Astrocyte (in vitro differentiated cells and primary cell): ENCODE measurements around the gene LIMS2. TPM values are rescaled to one million over a fixed set of nuclear protein-coding genes. Genes with fewer than 3 reads are reported as not detected.

ENCODE experiments used
- DNase-seq: peaks from one replicate; pipeline ENCODE4 v3.0.0-alpha.2; 2010; ENCODE audit warnings: low read depth
- FAIRE-seq: peaks from 2 replicates; lab custom pipeline; 2011; peaks lifted over from hg19 to GRCh38; lab: Jason Lieb, UNC
- H2AFZ ChIP-seq: 2 replicates; pipeline ENCODE4 v1.6.0; 2012; ENCODE audit warnings: low read depth, low read length, inconsistent platforms
- H3K27ac ChIP-seq: 2 replicates; pipeline ENCODE4 v1.5.1; 2011; ENCODE audit warnings: low read depth, low read length, inconsistent platforms
- H3K27me3 ChIP-seq: 2 replicates; pipeline ENCODE4 v1.6.0; 2011; ENCODE audit warnings: low read length, inconsistent platforms; ENCODE audit not compliant: insufficient read depth
- H3K36me3 ChIP-seq: 2 replicates; pipeline ENCODE4 v1.5.1; 2011; ENCODE audit warnings: low read length, inconsistent platforms; ENCODE audit not compliant: insufficient read depth
- H3K4me1 ChIP-seq: 2 replicates; pipeline ENCODE4 v1.5.1; 2011; ENCODE audit warnings: low read length, inconsistent platforms; ENCODE audit not compliant: insufficient read depth
- H3K4me2 ChIP-seq: 2 replicates; pipeline ENCODE4 v1.6.0; 2012; ENCODE audit warnings: low read length, inconsistent platforms
- H3K4me3 ChIP-seq: 2 replicates; pipeline ENCODE4 v1.5.1; 2011; ENCODE audit warnings: low read depth, mild to moderate bottlenecking, low read length, inconsistent platforms; ENCODE audit not compliant: insufficient read depth
- H3K79me2 ChIP-seq: 2 replicates; pipeline ENCODE4 v1.6.0; 2012; ENCODE audit warnings: mild to moderate bottlenecking, low read length, inconsistent platforms; ENCODE audit not compliant: insufficient read depth
- H3K9ac ChIP-seq: 2 replicates; pipeline ENCODE4 v1.6.0; 2012; ENCODE audit warnings: mild to moderate bottlenecking, low read length, inconsistent platforms
- H3K9me3 ChIP-seq: 2 replicates; pipeline ENCODE4 v1.5.1; 2012; ENCODE audit warnings: low read depth, mild to moderate bottlenecking, low read length, inconsistent platforms; ENCODE audit not compliant: insufficient read depth
- H4K20me1 ChIP-seq: 2 replicates; pipeline ENCODE4 v1.6.0; 2012; ENCODE audit warnings: low read length, inconsistent platforms; ENCODE audit not compliant: insufficient read depth
- H3K27ac Mint-ChIP-seq: one replicate; pipeline ENCODE4 v1.8.0; 2021; ENCODE audit warnings: mild to moderate bottlenecking, mixed read lengths; ENCODE audit not compliant: unreplicated experiment
- H3K27me3 Mint-ChIP-seq: one replicate; pipeline ENCODE4 v1.8.0; 2021; ENCODE audit warnings: low read depth, mixed read lengths; ENCODE audit not compliant: unreplicated experiment
- H3K36me3 Mint-ChIP-seq: one replicate; pipeline ENCODE4 v1.8.0; 2021; ENCODE audit warnings: low read depth, mixed read lengths; ENCODE audit not compliant: unreplicated experiment
- H3K4me1 Mint-ChIP-seq: one replicate; pipeline ENCODE4 v1.8.0; 2021; ENCODE audit warnings: low read depth, mixed read lengths; ENCODE audit not compliant: unreplicated experiment
- H3K4me3 Mint-ChIP-seq: one replicate; pipeline ENCODE4 v1.8.0; 2021; ENCODE audit warnings: mild to moderate bottlenecking, moderate library complexity, mixed read lengths; ENCODE audit not compliant: unreplicated experiment
- H3K9me3 Mint-ChIP-seq: one replicate; pipeline ENCODE4 v1.8.0; 2021; ENCODE audit warnings: mild to moderate bottlenecking, mixed read lengths; ENCODE audit not compliant: unreplicated experiment
- EZH2 ChIP-seq: IDR thresholded peaks from 2 replicates; pipeline ENCODE4 v1.6.1; 2012; ENCODE audit warnings: mild to moderate bottlenecking, low read length, inconsistent platforms; ENCODE audit not compliant: insufficient read depth
- total RNA-seq: library from RNA; stranded (reverse); gene quantifications from 2 replicates; pipeline ENCODE4 v1.2.1, GENCODE V29; 2021
- TF ChIP-seq, protein P1 (sequence below): IDR thresholded peaks from 2 replicates; pipeline ENCODE4 v1.5.1; 2011; ENCODE audit warnings: low read depth, mild to moderate bottlenecking, inconsistent platforms, low read length, moderate library complexity; ENCODE audit not compliant: insufficient read depth

Gene LIMS2
- total RNA-seq, 1 donor from 2014 or later, result 73.3 TPM

DNA sequence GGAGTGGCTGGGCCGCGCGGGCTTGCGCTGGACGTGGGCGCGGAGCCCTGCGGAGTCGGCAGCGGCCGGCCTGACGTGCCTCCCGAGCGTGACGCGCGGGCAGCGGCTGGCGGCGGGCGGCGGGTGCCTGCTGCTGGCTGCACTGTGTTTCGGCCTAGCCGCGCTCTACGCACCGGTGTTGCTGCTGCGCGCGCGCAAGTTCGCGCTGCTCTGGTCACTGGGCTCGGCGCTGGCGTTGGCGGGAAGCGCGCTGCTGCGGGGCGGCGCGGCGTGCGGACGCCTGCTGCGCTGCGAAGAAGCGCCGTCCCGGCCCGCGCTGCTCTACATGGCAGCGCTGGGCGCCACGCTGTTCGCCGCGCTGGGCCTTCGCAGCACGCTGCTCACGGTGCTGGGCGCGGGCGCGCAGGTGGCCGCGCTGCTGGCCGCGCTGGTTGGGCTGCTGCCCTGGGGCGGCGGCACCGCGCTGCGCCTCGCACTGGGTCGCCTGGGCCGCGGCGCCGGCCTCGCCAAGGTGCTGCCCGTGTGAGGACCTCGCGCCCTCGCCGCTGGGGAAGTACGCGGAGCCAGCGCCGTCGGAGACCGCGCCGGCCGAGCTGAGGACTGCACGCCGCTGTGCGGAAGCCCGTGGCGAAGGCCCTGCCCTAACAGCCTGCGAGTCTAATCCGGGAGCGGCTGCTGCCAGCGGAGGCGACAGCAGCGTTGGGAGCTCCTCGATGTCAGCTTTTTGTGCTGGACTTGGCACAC lies 26.5 kb upstream of the LIMS2 start:
- peak overlapping the region; percentile 89 for H2AFZ ChIP-seq
- peak overlapping the region; percentile 91 for H3K27ac ChIP-seq
- peak; percentile 60 for DNase-seq

DNA sequence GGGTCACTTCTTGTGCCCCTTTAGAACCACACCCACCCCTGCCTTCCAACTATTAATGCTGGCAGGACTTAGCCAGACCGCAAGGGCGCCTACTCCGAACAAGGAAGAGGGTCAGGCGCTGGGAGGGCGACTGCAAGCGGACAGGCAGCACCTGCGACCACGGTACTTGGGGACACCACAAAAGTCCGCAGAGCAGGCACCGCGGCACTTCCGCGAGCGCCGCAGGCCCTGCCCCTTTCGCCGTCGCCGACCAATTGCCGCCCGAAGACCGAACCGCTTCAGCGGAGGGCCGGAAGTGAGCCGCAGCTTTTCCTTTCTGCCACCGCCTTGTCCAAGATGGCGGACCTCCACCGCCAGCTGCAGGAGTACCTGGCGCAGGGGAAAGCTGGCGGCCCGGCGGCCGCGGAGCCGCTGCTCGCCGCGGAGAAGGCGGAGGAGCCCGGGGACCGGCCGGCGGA lies 25.9 kb upstream of the LIMS2 start, which contains the start of gene SFT2D3:
TSS of gene SFT2D3 (plus strand) at position 305 of the 458 bp plus-strand sequence. CDS start at position 337, 32 bp downstream.
- no peaks in the 10 kb centered on the region for H3K27me3 Mint-ChIP-seq
- Histone ChIP-seq H3K27me3 (no peaks in the 10 kb centered on the region), H3K4me1 (peaks cover 13% of the 10 kb centered on the region), H3K79me2 (peaks cover 24% of the 10 kb centered on the region), H3K36me3 (peaks cover 8% of the 10 kb centered on the region), H3K4me2 (peak within 1 kb of the TSS; percentile 95), H2AFZ (peak within 1 kb of the TSS; percentile 89), H3K9ac (peak within 1 kb of the TSS; percentile 90), H4K20me1 (peaks cover 16% of the 10 kb centered on the region), H3K27ac (peak within 1 kb of the TSS; percentile 91), H3K9me3 (no peaks in the 10 kb centered on the region), H3K4me3 (peak within 1 kb of the TSS; percentile 73)
- TF ChIP-seq, protein P1, sequence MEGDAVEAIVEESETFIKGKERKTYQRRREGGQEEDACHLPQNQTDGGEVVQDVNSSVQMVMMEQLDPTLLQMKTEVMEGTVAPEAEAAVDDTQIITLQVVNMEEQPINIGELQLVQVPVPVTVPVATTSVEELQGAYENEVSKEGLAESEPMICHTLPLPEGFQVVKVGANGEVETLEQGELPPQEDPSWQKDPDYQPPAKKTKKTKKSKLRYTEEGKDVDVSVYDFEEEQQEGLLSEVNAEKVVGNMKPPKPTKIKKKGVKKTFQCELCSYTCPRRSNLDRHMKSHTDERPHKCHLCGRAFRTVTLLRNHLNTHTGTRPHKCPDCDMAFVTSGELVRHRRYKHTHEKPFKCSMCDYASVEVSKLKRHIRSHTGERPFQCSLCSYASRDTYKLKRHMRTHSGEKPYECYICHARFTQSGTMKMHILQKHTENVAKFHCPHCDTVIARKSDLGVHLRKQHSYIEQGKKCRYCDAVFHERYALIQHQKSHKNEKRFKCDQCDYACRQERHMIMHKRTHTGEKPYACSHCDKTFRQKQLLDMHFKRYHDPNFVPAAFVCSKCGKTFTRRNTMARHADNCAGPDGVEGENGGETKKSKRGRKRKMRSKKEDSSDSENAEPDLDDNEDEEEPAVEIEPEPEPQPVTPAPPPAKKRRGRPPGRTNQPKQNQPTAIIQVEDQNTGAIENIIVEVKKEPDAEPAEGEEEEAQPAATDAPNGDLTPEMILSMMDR, result no peak
- TF ChIP-seq EZH2, result no peak
- peaks cover 19% of the 10 kb centered on the region for H3K4me1 Mint-ChIP-seq
- DNase-seq (peak; percentile 86), FAIRE-seq (no peak)
- no peaks in the 10 kb centered on the region for H3K9me3 Mint-ChIP-seq
- peaks cover 8% of the 10 kb centered on the region for H3K36me3 Mint-ChIP-seq
- H3K27ac Mint-ChIP-seq, result peak within 1 kb of the TSS; percentile 87
- H3K4me3 Mint-ChIP-seq, result peak within 1 kb of the TSS; percentile 88

More for the DNA sequence above, 26.5 kb upstream of the LIMS2 start:
- peak overlapping the region; percentile 73 for H3K4me3 ChIP-seq
- peak overlapping the region; percentile 95 for H3K4me2 ChIP-seq
- no peak for FAIRE-seq
- Mint-ChIP-seq H3K27ac (peak overlapping the region; percentile 87), H3K4me1 (peaks cover 17% of the 10 kb centered on the region), H3K27me3 (no peaks in the 10 kb centered on the region), H3K4me3 (peak overlapping the region; percentile 85), H3K36me3 (peaks cover 9% of the 10 kb centered on the region), H3K9me3 (no peaks in the 10 kb centered on the region)
- peak overlapping the region; percentile 90 for H3K9ac ChIP-seq
- H4K20me1 ChIP-seq, result peaks cover 16% of the 10 kb centered on the region
- peaks cover 10% of the 10 kb centered on the region for H3K36me3 ChIP-seq
- H3K27me3 ChIP-seq, result no peaks in the 10 kb centered on the region
- H3K9me3 ChIP-seq, result no peaks in the 10 kb centered on the region
- peaks cover 24% of the 10 kb centered on the region for H3K79me2 ChIP-seq
- H3K4me1 ChIP-seq, result peaks cover 13% of the 10 kb centered on the region
- TF ChIP-seq EZH2, result no peak
- TF ChIP-seq, protein P1, result no peak
